Anterior cingulate cortex (tissue), 58 donors: Measurements from ENCODE around the gene TOGARAM2.
"Not testable (repeated sequence)": the region's sequence is repeated elsewhere in the genome, so short reads cannot be mapped to it uniquely, and the experiment has no call there.

Experiments used
- DNase-seq, 58 donors: peaks; one replicate each; lab custom pipeline; 2025; lab: John Stamatoyannopoulos, UW

The TOGARAM2 gene

GRCh38 chr2:28975671-28976070 is 5.4 kb upstream of the TOGARAM2 start:
- no peak for DNase-seq

DNA sequence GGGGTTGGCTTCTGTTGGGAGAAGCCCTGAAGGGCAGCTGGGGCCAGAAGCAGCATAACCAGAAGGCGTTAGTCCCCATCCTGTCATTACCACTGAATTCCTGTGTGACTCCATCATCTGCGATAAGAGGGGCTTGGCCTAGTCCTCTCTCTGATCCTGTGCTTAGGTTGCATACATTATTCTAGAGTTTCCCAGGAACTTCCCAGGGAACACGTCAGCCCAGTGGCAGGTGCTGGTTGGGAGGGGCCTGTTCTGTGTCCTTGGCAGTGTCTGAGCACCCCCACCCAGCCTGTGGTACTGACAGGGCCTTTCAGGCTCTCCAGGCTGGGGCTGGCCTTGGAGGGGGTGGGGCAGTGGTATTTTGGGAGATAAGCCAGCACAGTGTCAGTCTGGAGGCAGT is 4.5 kb upstream of the TOGARAM2 start:
- no peak for DNase-seq

DNA sequence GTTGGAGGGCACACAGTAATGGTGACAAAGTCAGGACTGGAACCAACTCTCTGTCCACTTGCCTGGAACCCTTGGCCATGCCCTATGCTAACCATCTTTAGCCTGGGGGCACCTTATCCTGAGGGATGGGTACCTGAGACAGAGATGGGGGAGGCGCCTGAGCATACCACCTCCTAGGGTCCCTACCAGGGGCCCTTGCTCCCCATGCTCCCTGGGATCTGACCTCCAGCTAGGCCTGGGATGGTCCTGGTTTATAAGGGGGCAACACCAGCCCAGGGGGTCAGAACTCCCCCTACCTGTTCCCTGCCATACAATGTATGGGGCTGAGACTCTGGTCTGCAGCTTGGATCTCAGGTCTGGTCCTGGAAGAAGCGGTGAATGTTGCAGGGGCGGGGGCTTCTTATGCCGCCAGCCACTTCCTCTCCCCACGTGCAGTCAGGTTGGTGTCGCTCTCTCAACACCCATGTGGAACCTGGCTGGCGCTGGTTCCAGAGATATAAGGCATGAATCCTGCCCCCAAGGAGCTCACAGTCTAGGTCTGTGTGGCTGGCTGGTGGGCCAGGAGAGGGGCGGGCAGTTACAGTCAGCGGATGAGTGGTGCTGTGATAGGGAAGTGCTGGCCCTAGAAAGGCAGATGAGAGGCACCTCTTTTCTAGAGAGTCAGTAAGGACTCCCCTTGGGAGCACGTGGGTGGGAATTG is 3.8 kb upstream of the TOGARAM2 start:
- DNase-seq = no peak

DNA sequence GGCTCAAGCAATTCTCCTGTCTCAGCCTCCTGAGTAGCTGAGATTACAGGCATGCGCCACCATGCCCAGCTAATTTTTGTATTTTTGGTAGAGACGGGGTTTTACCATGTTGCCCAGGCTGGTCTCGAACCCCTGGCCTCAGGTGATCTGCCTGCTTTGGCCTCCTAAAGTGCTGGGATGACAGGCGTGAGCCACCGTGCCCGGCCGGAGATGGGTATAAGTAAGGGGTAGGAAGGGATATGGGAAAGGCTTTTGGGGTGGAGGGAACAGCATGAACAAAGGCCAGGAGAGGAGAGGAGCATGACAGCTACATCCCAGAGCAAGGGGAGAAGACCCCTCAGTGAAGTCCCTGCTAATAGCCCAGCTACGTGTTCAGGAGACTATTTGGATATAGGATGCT is 3.1 kb upstream of the TOGARAM2 start:
- DNase-seq = not testable (repeated sequence)

DNA sequence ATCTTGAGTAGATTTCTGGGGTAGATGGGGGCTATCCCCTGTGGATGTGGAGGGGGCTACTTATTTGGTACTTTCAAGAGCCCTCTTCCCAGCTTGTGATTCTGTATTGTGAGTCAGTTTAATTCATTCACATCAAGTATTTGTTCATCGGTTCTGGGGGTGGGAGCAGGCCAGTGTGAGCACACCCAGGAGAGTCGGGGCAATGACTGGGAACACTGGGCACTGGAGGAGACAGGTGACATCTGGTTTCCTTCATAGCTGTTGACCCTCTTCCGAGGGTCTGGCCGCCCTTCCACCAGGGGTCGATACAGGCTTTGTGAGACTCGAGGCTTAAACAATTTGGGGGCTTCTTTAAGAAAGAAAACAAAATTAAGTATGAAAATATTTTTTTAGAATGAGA is 2.5 kb upstream of the TOGARAM2 start:
- no peak for DNase-seq

DNA sequence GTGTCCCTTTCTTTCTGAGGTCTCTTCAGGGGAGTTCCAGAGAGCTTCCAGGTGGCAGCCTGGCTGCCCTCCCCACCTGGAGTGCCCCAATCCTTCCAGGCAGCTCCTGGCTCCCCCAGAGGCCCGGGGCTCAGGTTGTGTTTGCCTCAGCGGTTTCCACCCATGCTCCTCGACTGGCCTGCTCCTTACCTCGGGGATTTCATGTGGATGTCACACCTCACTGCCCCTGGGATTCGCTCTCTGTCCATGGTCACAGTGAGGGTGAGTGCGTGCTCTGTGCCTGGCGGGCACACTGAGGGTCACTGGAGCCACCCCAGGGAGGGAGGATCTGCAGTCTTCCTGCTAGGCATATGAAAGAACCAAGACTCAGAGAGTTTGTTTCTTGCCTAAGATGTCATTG is 2.1 kb upstream of the TOGARAM2 start:
- DNase-seq = no peak

DNA sequence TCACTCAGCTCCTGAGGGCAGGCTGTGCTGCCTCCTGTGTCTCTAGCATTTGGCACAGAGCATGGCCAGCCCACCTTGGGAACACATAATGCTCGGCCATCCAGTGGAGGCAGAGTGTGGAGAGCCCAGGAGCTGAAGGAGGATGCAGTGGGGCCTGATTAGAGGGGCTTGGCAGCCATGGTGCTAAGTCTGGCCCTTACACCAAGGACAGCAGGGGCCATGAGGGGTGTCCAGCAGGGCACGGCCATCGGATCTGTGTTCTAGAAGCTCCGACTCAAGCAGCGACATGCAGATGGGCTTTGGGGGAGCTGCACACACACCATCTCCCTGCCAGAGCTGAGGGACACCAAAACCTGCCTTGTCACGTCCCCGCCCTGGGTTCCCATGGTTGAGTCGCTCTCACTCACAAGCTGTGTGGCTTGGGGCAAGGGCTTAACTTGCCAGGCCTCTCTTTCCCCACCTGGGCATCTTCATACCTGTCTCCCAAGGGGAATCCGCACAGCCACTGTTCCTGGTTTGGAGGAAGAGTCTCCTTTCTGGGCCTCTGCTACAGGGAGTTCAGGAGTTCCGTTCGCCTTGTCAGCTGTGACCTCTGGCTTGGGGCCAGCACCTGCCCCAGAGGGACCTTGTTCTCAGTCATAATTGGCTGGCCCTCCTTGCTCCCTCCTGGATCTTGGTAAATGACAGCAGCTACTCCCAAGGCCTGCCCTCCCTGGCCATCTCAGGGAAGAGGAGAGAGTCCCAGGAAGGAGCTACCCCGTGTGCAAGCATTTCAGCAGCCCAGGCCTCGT is 1.3 kb upstream of the TOGARAM2 start:
- DNase-seq = no peak

- peak in 13 of 58 donors; percentile 10 to 58 (median 30) for DNase-seq
Observed at GRCh38 chr2:28980368-28981015, 606 bp upstream of the TOGARAM2 start.

DNA sequence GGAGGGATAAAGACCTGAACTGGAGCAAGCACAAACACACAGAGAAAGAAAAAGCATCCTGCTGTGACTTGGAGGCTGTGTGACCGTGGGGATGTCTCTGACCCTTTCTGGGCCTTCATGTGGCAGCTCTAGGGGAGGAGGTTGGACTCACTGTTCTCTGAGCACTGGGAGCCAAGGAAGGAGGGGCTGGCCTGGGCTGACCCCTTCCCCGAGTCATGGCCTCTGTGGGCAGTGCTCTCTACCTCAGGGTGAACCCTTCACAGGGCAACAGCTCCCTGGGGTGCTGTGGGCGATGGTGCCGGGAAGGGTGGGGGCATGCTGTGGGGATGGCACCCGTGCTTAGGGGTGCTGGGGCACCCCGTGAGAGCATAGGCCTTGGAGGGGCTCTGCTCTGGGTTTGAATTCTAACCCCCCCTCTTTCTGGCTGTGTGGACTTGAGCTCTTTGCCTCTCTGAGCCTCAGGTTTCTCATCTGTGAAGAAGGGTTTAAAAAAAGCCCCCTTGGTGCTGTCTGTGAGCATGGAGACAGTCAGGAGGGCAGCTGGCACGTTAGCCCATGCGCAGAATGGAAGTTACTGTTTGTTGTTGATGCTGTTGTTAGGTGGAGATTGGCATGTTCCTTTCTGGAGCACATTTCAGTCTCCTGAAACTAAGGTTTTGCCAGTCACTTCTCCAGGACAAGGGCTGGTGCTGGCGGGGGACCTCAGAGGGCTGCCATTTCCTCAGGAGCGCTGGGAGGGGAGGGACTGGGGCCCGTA is 700 bp downstream of the TOGARAM2 start:
- DNase-seq = peak in 1 of 58 donors; percentile 28

- no peak for DNase-seq
Observed at GRCh38 chr2:28982381-28982950, 1.4 kb downstream of the TOGARAM2 start.

DNA sequence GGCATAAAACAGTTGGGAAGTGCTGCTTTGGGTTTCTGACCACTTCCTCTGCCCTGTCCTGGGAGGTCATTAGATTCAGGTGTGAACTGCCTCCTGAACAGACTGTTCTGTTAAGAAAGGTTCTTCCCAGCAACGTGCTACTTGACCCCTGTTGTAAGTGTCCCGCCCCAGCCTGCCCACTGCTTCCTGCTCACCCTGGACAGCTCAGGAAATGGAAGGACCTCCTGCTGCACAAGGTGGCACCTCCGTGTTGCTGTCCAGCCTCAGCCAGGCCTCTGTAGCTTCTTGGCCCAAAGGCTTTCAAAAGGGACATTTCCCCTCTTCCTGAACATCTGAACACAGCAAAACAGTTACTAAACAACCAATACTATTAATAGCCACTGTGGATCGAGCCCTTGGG is 5.3 kb downstream of the TOGARAM2 start:
- DNase-seq = no peak

- DNase-seq = no peak
Observed at GRCh38 chr2:28989973-28990372, 8.9 kb downstream of the TOGARAM2 start.

GRCh38 chr2:28990445-28990844 is 9.3 kb downstream of the TOGARAM2 start:
- no peak for DNase-seq

DNA sequence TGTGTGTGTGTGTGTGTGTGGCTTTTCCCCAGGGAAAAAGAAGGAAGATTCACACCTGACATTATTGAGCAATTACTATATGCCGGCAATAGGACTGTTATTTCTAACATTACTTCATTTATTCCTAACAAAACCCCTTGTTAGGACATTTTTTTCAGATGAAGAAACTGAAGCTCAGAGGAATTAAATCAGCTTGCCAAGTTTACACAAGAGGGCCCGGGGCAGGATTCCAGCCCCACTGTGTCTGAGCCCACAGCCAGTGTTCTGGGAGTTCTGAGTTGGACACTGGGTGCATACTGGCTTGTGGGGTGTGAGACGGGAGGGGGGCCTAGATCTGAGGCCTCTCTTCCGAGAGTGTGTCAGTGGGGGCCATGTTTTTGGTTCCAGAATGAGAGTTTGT is 9.9 kb downstream of the TOGARAM2 start:
- peak in 11 of 58 donors; percentile 7 to 49 (median 30) for DNase-seq

DNA sequence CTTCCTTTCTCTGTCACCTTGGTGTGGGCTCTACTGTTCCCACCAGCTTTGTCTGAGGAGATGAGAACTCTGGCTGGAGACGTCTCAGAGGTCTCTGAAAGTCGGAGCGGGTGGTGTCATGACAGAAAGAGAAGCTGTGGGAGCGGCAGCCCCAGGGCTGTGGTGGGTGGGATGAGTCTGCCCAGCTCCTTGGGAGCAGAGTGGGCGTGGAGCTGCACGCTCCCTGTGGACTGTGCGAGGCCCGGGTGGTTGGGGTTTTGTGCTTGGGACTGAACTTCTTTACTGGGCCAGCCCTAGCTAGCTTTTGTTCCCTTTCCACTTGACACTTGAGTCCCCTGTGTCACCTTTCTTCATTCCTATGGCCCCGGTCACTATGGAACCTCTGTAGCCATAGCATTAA is 10.4 kb downstream of the TOGARAM2 start:
- DNase-seq = no peak

- no peak for DNase-seq
Observed at GRCh38 chr2:28993206-28993960, 12.3 kb downstream of the TOGARAM2 start.

DNA sequence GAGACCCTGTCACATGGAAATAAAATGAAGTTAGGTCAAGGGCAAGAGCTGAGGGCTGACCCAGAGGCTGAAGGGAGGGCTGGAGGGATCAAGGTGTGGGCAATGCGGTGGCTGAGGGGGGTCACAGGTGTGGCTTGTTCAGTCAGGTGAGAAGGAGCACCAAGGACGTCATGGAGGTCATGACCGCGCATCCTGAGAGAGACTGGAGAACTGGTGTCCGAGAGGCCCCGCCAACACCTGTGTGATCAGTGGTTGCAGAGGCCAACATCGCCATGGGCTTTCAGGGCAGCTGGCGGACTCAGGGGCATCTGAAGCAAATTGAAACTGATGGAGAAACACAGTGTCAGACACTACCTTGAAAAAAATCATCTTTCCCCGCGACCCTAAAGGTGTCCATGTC is 13.0 kb downstream of the TOGARAM2 start:
- DNase-seq = no peak

DNA sequence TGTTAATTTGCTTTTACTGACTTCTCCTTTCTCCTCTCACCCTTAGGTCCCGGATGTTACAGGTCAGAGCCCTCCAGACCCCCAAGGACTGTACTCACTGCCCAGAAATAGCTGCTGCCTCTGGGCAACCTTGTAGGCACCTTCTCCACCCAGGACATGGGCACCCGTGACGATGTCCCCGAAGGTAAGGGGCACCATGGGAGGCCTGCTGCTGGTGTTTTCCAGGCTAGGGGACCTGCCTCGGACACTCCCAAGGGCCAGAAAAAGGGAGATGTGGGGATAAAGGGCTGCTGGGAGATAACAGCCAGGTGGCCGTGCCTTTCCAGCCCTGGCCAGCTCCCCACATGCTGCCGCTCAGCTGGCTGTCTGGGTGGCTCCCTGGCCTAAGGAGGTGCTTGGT is 13.6 kb downstream of the TOGARAM2 start:
- DNase-seq = no peak
